GM12892 (cell line): ENCODE measurements around the gene INPP5A.

ENCODE experiments used
- POLR2A ChIP-seq: IDR thresholded peaks from 2 replicates; pipeline ENCODE4 v1.6.1; 2011; ENCODE audit warnings: low read depth, low read length, control low read depth
- POLR2AphosphoS5 ChIP-seq: IDR thresholded peaks from 2 replicates; pipeline ENCODE4 v1.6.1; 2011; ENCODE audit warnings: low read depth, low read length, control low read depth
- TAF1 ChIP-seq: IDR thresholded peaks from 2 replicates; pipeline ENCODE4 v1.6.1; 2011; ENCODE audit warnings: low read depth, mild to moderate bottlenecking, control low read depth, low read length, borderline replicate concordance

DNA sequence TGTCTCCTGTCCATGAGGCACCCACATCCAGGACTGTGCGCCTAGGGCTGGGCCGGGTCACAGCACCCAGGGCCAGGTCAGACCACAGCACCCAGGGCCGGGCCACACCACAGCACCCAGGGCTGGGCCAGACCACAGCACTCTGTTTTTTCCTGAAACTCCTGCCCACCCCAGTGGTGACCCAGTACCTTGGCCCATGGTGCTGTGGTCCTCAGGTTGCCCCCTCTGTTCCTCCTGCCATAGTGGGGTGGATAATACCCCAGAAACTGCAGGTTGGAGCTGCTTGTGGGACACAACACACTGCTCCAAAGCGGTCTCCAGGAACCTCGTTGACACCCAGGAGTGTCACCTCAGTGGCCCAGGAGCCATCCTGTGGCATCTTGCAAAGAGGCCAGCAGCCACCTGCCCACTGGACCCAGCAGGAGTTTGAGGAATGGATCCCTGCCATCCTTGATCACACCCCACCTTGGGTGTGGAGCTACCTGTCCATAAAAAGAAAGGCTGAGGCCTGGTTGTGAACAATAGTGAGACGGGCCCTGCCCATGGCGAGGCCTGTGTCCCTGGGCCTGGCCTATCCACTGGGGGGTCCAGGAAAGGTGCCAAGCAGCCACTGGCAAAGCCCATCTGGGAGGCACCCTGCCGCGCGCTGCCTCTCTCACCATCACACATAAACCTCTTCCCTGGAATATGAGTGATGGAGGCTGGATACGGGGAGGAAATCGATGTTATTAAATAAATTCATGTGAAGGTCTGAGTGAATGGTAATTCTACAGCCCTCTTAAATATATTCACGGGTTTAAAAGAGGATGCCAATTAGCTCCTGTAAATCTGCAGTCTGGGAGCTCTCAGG lies 159.4 kb downstream of the INPP5A start:
- TF ChIP-seq POLR2A (no peak), POLR2AphosphoS5 (no peak), TAF1 (no peak)
